GM12878 (cell line): ENCODE measurements around the gene SLC16A9. TPM values are rescaled to one million over a fixed set of nuclear protein-coding genes. Genes with fewer than 3 reads are reported as not detected.

Source experiments
- ATAC-seq: fragments of 200-7000 bp; cut with Tn5 transposase; 3 replicates; pipeline ENCODE4 v1.9.1; 2020; ENCODE audit warnings: mild to moderate bottlenecking, moderate library complexity
- BruUV-seq: library from RNA; stranded (reverse); fragments of 400-500 nt; replicated peaks from 2 replicates; lab custom pipeline; 2021; lab: Mats Ljungman, UMichigan
- CTCF ChIA-PET: fragments of 300-600 bp; sonication (Branson Sonifier 250); formaldehyde crosslinking; extraction: SDS; loops from one replicate; lab custom pipeline; 2021; ENCODE audit warnings: inconsistent platforms; lab: Yijun Ruan, JAX
- POLR2A ChIA-PET: fragments of 350-600 bp; formaldehyde crosslinking; extraction: SDS; loops from one replicate; lab custom pipeline; 2021; ENCODE audit warnings: inconsistent platforms; lab: Charles Lee
- RAD21 ChIA-PET: fragments of 300-600 bp; sonication (Branson Sonifier 250); formaldehyde crosslinking; loops from one replicate; lab custom pipeline; 2023; ENCODE audit warnings: antibody characterized with exemption; ENCODE audit not compliant: unreplicated experiment; lab: Charles Lee
- SMC1A ChIA-PET: fragments of 300-600 bp; sonication (Branson Sonifier 250); formaldehyde crosslinking; loops from one replicate; lab custom pipeline; 2023; ENCODE audit not compliant: unreplicated experiment, uncharacterized antibody; lab: Charles Lee
- DNase-seq: peaks from one replicate; pipeline ENCODE4 v3.0.0-alpha.2; 2011; ENCODE audit warnings: low read depth, low spot score
- FAIRE-seq: peaks from 3 replicates; lab custom pipeline; 2011; peaks lifted over from hg19 to GRCh38; lab: Jason Lieb, UNC
- H2AFZ ChIP-seq: 2 replicates; pipeline ENCODE4 v1.6.0; 2011; ENCODE audit warnings: low read depth, low read length, control low read depth; ENCODE audit not compliant: control insufficient read depth
- H3K27ac ChIP-seq: 2 replicates; pipeline ENCODE4 v1.5.1; 2011; ENCODE audit warnings: control low read depth; ENCODE audit not compliant: control insufficient read depth, insufficient read depth
- H3K27me3 ChIP-seq, 2 experiments: replicated peaks in 1 of 2; 2 replicates each; pipeline versions ENCODE4 v1.6.0 to v1.6.1; 2011; ENCODE audit warnings: low read length in 1 of 2; ENCODE audit not compliant: control insufficient read depth in 2 of 2, insufficient read depth in 2 of 2
- H3K36me3 ChIP-seq, 2 experiments: 2 replicates each; pipeline ENCODE4 v1.5.1; 2011; ENCODE audit warnings: low read length in 1 of 2; ENCODE audit not compliant: control insufficient read depth in 2 of 2, insufficient read depth in 2 of 2
- H3K4me1 ChIP-seq: 2 replicates; pipeline ENCODE4 v1.6.1; 2011; ENCODE audit warnings: mild to moderate bottlenecking, low read length, moderate library complexity, mixed read lengths; ENCODE audit not compliant: control insufficient read depth, insufficient read depth
- H3K4me2 ChIP-seq: 2 replicates; pipeline ENCODE4 v1.6.0; 2011; ENCODE audit warnings: control low read depth; ENCODE audit not compliant: control insufficient read depth, insufficient read depth
- H3K4me3 ChIP-seq: fragments of 200-600 bp; sonication (generic); 2 replicates; pipeline ENCODE4 v1.5.1; 2016
- H3K79me2 ChIP-seq: 2 replicates; pipeline ENCODE4 v1.6.0; 2011; ENCODE audit warnings: low read length; ENCODE audit not compliant: control insufficient read depth, insufficient read depth
- H3K9ac ChIP-seq: 2 replicates; pipeline ENCODE4 v1.8.0; 2011; ENCODE audit warnings: low read length, control low read depth, mixed read lengths; ENCODE audit not compliant: control insufficient read depth, insufficient read depth
- H3K9me3 ChIP-seq: replicated peaks from 3 replicates; pipeline ENCODE4 v1.5.1; 2011; ENCODE audit warnings: mild to moderate bottlenecking, low read length; ENCODE audit not compliant: control insufficient read depth, insufficient read depth
- H4K20me1 ChIP-seq: 2 replicates; pipeline ENCODE4 v1.6.0; 2011; ENCODE audit not compliant: control insufficient read depth, insufficient read depth
- BCL11A ChIP-seq: IDR thresholded peaks from 2 replicates; pipeline ENCODE4 v1.6.1; 2011; ENCODE audit warnings: low read depth, low read length
- JUNB ChIP-seq: IDR thresholded peaks from 2 replicates; pipeline ENCODE4 v1.6.1; 2016; ENCODE audit warnings: antibody characterized with exemption, mild to moderate bottlenecking
- KLF5 ChIP-seq: fragments of 450-650 bp; IDR thresholded peaks from 2 replicates; pipeline ENCODE4 v1.6.1; 2014; ENCODE audit warnings: mild to moderate bottlenecking; ENCODE audit not compliant: partially characterized antibody
- NBN ChIP-seq: fragments of 450-650 bp; IDR thresholded peaks from 2 replicates; pipeline ENCODE4 v1.6.1; 2016
- RELA ChIP-seq: fragments of 450-650 bp; IDR thresholded peaks from 2 replicates; pipeline ENCODE4 v1.8.0; 2014; ENCODE audit warnings: borderline replicate concordance; ENCODE audit not compliant: partially characterized antibody
- WGBS: methylation state at CpG from one replicate; pipeline ENCODE4 v1.1.6; 2016; ENCODE audit warnings: low lambda C conversion rate; ENCODE audit not compliant: insufficient replicate concordance, insufficient coverage; ENCODE audit errors: missing lambda C conversion rate; 5-methylcytosine and 5-hydroxymethylcytosine counted together
- in situ Hi-C: fragments of 300-500 bp; cut with MboI; formaldehyde crosslinking; loops from 9 replicates; pipeline ENCODE4 v1.14.3; 2018; ENCODE audit warnings: mixed read lengths
- intact Hi-C: fragments of 100-400 bp; cut with micrococcal nuclease; formaldehyde crosslinking; loops from one replicate; pipeline ENCODE4 v1.14.2; 2022; ENCODE audit not compliant: unreplicated experiment
- polyA plus RNA-seq, 11 experiments: library from polyadenylated mRNA; depleted of rRNA in 4 of 11; unstranded in 6 of 11; stranded (reverse) in 5 of 11; fragments of >200 nt; fragmentation: Nextera tagmentation in 4 of 11; fragmentation: Illumina TruSeq in 1 of 11; extraction: Ambion mirVana in 4 of 11; extraction: Trizol in 1 of 11; gene quantifications; 1 replicate in 1 of 11; 2 replicates in 10 of 11; pipeline versions ENCODE4 v1.2.1 to v1.2.3, GENCODE V29; 2011 to 2016; ENCODE audit warnings: inconsistent platforms in 2 of 11, missing spikeins in 2 of 11, low read depth in 1 of 11
- total RNA-seq, 4 experiments: library from RNA; depleted of rRNA in 3 of 4; stranded (reverse); fragments of >200 nt in 3 of 4; fragmentation: Illumina TruSeq in 1 of 4; extraction: Trizol in 1 of 4; gene quantifications; 2 replicates each; pipeline versions ENCODE4 v1.2.1 to v1.2.3, GENCODE V29; 2013 to 2021
- TF ChIP-seq, protein P1 (sequence below): fragments of 450-650 bp; IDR thresholded peaks from 2 replicates; pipeline ENCODE4 v1.6.1; 2016; ENCODE audit warnings: mild to moderate bottlenecking, moderate library complexity, borderline replicate concordance
- TF ChIP-seq, protein P2 (sequence below): fragments of 450-650 bp; IDR thresholded peaks from 2 replicates; pipeline ENCODE4 v1.6.1; 2016; ENCODE audit warnings: mild to moderate bottlenecking
- TF ChIP-seq, protein P3 (sequence below): IDR thresholded peaks from 2 replicates; pipeline ENCODE4 v1.6.1; 2011; ENCODE audit warnings: low read depth, low read length, improper control_type of control experiment, borderline replicate concordance
- TF ChIP-seq, protein P4 (sequence below): fragments of 450-650 bp; IDR thresholded peaks from 2 replicates; pipeline ENCODE4 v1.6.1; 2017; ENCODE audit warnings: low read depth, mild to moderate bottlenecking, moderate library complexity
- TF ChIP-seq, protein P5 (sequence below): IDR thresholded peaks from 2 replicates; pipeline ENCODE4 v1.6.1; 2011; ENCODE audit warnings: borderline replicate concordance, low read depth, mild to moderate bottlenecking, moderate library complexity, mixed read lengths, low read length; ENCODE audit not compliant: insufficient read depth; ENCODE audit errors: extremely low read length
- TF ChIP-seq, protein P6 (sequence below): fragments of 450-650 bp; IDR thresholded peaks from 2 replicates; pipeline ENCODE4 v1.6.1; 2017; ENCODE audit warnings: mild to moderate bottlenecking, low read depth, inconsistent platforms; ENCODE audit not compliant: poor library complexity, severe bottlenecking

SLC16A9 gene
- total and polyA plus RNA-seq, 10 of the 15 experiments (the other 5 are each of a cell fraction or from before 2014, with no cell fraction given) = 0.86 to 6.2 (median 4.3) TPM

DNA sequence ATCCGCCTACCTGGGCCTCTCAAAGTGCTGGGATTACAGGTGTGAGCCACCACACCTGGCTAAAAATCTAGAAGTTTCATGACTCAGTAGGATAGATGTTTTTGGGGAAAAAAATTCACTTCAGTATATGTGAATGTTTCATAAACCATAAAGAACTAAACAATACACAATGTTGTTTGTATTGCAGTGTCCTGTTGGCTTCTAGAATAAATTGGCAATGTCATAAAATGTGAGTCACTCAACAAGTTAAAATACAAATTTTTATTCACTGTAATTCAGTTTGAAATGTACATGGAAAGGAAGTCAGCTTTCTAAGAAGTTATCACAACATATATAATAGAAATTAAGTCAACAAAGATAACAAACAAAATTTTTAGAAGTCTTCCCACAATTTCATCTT, 27.1 kb upstream of the SLC16A9 start:
- Histone ChIP-seq H4K20me1 (no peaks in the 10 kb centered on the region), H3K9ac (no peak overlapping the region), H3K27me3 (no peaks in the 10 kb centered on the region), H3K4me1 (no peaks in the 10 kb centered on the region), H3K4me3 (no peak overlapping the region), H3K9me3 (no peaks in the 10 kb centered on the region), H3K79me2 (no peaks in the 10 kb centered on the region), H3K27ac (no peak overlapping the region), H3K4me2 (no peak overlapping the region), H3K36me3 (no peaks in the 10 kb centered on the region), H2AFZ (no peak overlapping the region)
- intact Hi-C loops (no loop called here), in situ Hi-C loops (no loop called here)
- DNase-seq (no peak), ATAC-seq (no peak), FAIRE-seq (no peak)
- ChIA-PET CTCF (no interaction called here), RAD21 (no interaction called here), SMC1A (no interaction called here), POLR2A (no interaction called here)
- BruUV-seq = no TSS peak
- 0% methylated on average over 1 of the region's 1 CpG for WGBS
- no peak for TF ChIP-seq BCL11A
- TF ChIP-seq, protein P1, sequence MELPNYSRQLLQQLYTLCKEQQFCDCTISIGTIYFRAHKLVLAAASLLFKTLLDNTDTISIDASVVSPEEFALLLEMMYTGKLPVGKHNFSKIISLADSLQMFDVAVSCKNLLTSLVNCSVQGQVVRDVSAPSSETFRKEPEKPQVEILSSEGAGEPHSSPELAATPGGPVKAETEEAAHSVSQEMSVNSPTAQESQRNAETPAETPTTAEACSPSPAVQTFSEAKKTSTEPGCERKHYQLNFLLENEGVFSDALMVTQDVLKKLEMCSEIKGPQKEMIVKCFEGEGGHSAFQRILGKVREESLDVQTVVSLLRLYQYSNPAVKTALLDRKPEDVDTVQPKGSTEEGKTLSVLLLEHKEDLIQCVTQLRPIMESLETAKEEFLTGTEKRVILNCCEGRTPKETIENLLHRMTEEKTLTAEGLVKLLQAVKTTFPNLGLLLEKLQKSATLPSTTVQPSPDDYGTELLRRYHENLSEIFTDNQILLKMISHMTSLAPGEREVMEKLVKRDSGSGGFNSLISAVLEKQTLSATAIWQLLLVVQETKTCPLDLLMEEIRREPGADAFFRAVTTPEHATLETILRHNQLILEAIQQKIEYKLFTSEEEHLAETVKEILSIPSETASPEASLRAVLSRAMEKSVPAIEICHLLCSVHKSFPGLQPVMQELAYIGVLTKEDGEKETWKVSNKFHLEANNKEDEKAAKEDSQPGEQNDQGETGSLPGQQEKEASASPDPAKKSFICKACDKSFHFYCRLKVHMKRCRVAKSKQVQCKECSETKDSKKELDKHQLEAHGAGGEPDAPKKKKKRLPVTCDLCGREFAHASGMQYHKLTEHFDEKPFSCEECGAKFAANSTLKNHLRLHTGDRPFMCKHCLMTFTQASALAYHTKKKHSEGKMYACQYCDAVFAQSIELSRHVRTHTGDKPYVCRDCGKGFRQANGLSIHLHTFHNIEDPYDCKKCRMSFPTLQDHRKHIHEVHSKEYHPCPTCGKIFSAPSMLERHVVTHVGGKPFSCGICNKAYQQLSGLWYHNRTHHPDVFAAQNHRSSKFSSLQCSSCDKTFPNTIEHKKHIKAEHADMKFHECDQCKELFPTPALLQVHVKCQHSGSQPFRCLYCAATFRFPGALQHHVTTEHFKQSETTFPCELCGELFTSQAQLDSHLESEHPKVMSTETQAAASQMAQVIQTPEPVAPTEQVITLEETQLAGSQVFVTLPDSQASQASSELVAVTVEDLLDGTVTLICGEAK = no peak
- TF ChIP-seq NBN = no peak
- no peak for TF ChIP-seq KLF5
- TF ChIP-seq, protein P2, sequence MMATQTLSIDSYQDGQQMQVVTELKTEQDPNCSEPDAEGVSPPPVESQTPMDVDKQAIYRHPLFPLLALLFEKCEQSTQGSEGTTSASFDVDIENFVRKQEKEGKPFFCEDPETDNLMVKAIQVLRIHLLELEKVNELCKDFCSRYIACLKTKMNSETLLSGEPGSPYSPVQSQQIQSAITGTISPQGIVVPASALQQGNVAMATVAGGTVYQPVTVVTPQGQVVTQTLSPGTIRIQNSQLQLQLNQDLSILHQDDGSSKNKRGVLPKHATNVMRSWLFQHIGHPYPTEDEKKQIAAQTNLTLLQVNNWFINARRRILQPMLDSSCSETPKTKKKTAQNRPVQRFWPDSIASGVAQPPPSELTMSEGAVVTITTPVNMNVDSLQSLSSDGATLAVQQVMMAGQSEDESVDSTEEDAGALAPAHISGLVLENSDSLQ = no peak
- TF ChIP-seq, protein P3, sequence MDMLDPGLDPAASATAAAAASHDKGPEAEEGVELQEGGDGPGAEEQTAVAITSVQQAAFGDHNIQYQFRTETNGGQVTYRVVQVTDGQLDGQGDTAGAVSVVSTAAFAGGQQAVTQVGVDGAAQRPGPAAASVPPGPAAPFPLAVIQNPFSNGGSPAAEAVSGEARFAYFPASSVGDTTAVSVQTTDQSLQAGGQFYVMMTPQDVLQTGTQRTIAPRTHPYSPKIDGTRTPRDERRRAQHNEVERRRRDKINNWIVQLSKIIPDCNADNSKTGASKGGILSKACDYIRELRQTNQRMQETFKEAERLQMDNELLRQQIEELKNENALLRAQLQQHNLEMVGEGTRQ = no peak
- TF ChIP-seq, protein P4, sequence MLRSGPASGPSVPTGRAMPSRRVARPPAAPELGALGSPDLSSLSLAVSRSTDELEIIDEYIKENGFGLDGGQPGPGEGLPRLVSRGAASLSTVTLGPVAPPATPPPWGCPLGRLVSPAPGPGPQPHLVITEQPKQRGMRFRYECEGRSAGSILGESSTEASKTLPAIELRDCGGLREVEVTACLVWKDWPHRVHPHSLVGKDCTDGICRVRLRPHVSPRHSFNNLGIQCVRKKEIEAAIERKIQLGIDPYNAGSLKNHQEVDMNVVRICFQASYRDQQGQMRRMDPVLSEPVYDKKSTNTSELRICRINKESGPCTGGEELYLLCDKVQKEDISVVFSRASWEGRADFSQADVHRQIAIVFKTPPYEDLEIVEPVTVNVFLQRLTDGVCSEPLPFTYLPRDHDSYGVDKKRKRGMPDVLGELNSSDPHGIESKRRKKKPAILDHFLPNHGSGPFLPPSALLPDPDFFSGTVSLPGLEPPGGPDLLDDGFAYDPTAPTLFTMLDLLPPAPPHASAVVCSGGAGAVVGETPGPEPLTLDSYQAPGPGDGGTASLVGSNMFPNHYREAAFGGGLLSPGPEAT = no peak
- TF ChIP-seq JUNB = no peak
- TF ChIP-seq RELA = no peak
- TF ChIP-seq, protein P5, sequence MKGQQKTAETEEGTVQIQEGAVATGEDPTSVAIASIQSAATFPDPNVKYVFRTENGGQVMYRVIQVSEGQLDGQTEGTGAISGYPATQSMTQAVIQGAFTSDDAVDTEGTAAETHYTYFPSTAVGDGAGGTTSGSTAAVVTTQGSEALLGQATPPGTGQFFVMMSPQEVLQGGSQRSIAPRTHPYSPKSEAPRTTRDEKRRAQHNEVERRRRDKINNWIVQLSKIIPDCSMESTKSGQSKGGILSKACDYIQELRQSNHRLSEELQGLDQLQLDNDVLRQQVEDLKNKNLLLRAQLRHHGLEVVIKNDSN = no peak
- TF ChIP-seq, protein P6, sequence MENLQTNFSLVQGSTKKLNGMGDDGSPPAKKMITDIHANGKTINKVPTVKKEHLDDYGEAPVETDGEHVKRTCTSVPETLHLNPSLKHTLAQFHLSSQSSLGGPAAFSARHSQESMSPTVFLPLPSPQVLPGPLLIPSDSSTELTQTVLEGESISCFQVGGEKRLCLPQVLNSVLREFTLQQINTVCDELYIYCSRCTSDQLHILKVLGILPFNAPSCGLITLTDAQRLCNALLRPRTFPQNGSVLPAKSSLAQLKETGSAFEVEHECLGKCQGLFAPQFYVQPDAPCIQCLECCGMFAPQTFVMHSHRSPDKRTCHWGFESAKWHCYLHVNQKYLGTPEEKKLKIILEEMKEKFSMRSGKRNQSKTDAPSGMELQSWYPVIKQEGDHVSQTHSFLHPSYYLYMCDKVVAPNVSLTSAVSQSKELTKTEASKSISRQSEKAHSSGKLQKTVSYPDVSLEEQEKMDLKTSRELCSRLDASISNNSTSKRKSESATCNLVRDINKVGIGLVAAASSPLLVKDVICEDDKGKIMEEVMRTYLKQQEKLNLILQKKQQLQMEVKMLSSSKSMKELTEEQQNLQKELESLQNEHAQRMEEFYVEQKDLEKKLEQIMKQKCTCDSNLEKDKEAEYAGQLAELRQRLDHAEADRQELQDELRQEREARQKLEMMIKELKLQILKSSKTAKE = no peak
